MM.1S (cell line): ENCODE data around the gene SPINK5.

Experiments used
- CTCF ChIP-seq: fragments of 300-600 bp; sonication (generic); IDR thresholded peaks from 2 replicates; pipeline ENCODE4 v1.5.1; 2016; ENCODE audit warnings: antibody characterized with exemption, low read length, mixed read lengths
- EZH2 ChIP-seq: fragments of 300-600 bp; sonication (generic); optimal IDR thresholded peaks from 2 replicates; pipeline ENCODE3; 2017; ENCODE audit warnings: low read depth, mild to moderate bottlenecking, antibody characterized with exemption, low read length, mixed read lengths
- EZH2phosphoT487 ChIP-seq: fragments of 300-600 bp; sonication (generic); IDR thresholded peaks from 2 replicates; pipeline ENCODE4 v1.6.1; 2018; ENCODE audit warnings: antibody characterized with exemption, low read length

GRCh38 chr5:148163345-148163744 lies 99.6 kb downstream of the SPINK5 start:
- TF ChIP-seq EZH2 = no peak
- no peak for TF ChIP-seq CTCF
- no peak for TF ChIP-seq EZH2phosphoT487
